Mesothelial cell of epicardium (in vitro differentiated cells): ENCODE measurements around the gene HNRNPU. TPM values are rescaled to one million over a fixed set of nuclear protein-coding genes. Genes with fewer than 3 reads are reported as not detected.

ENCODE experiments used
- DNase-seq, 2 experiments: peaks; one replicate each; pipeline ENCODE4 v3.0.0; 2021; ENCODE audit warnings: low spot score in 2 of 2; ENCODE audit not compliant: unreplicated experiment in 2 of 2
- H3K27ac Mint-ChIP-seq: 2 replicates; pipeline ENCODE4 v1.8.0; 2021; ENCODE audit warnings: mixed read lengths
- H3K27me3 Mint-ChIP-seq: 2 replicates; pipeline ENCODE4 v1.8.0; 2021; ENCODE audit warnings: low read depth, mixed read lengths
- H3K36me3 Mint-ChIP-seq: 2 replicates; pipeline ENCODE4 v1.8.0; 2021; ENCODE audit warnings: mixed read lengths
- H3K4me1 Mint-ChIP-seq: 2 replicates; pipeline ENCODE4 v1.8.0; 2021; ENCODE audit warnings: mixed read lengths
- H3K4me3 Mint-ChIP-seq: 2 replicates; pipeline ENCODE4 v1.8.0; 2021; ENCODE audit warnings: mild to moderate bottlenecking, moderate library complexity, mixed read lengths
- H3K9me3 Mint-ChIP-seq: 2 replicates; pipeline ENCODE4 v1.8.0; 2021; ENCODE audit warnings: mixed read lengths
- CTCF ChIP-seq: fragments of 200-600 bp; sonication (generic); IDR thresholded peaks from one replicate; pipeline ENCODE4 v1.5.0; 2021; ENCODE audit warnings: antibody characterized with exemption; ENCODE audit not compliant: unreplicated experiment
- total RNA-seq: library from RNA; stranded (reverse); gene quantifications from 3 replicates; pipeline ENCODE4 v1.2.1, GENCODE V29; 2021

Gene HNRNPU
- total RNA-seq, 1 donor from 2014 or later = 424 TPM

- Mint-ChIP-seq H3K27me3 (peaks cover 24% of the 10 kb centered on the region), H3K27ac (no peak overlapping the region), H3K4me3 (no peak overlapping the region), H3K9me3 (no peaks in the 10 kb centered on the region), H3K4me1 (peaks cover 5% of the 10 kb centered on the region), H3K36me3 (no peaks in the 10 kb centered on the region)
- no peak for DNase-seq
- TF ChIP-seq CTCF = no peak
Measured at GRCh38 chr1:244815600-244816099, 48.7 kb downstream of the HNRNPU start.

GRCh38 chr1:244813327-244813726, 51.0 kb downstream of the HNRNPU start:
- no peak overlapping the region for H3K4me3 Mint-ChIP-seq
- TF ChIP-seq CTCF = no peak
- H3K9me3 Mint-ChIP-seq = no peaks in the 10 kb centered on the region
- no peaks in the 10 kb centered on the region for H3K36me3 Mint-ChIP-seq
- peaks cover 3% of the 10 kb centered on the region for H3K4me1 Mint-ChIP-seq
- no peak overlapping the region for H3K27ac Mint-ChIP-seq
- peaks cover 24% of the 10 kb centered on the region for H3K27me3 Mint-ChIP-seq
- no peak for DNase-seq

- DNase-seq = no peak
- no peak for TF ChIP-seq CTCF
- no peak overlapping the region for H3K4me3 Mint-ChIP-seq
- no peaks in the 10 kb centered on the region for H3K9me3 Mint-ChIP-seq
- H3K4me1 Mint-ChIP-seq = no peaks in the 10 kb centered on the region
- no peak overlapping the region for H3K27ac Mint-ChIP-seq
- no peaks in the 10 kb centered on the region for H3K36me3 Mint-ChIP-seq
- H3K27me3 Mint-ChIP-seq = peaks cover 10% of the 10 kb centered on the region
Measured at GRCh38 chr1:244810221-244810620, 54.1 kb downstream of the HNRNPU start.

GRCh38 chr1:244807138-244807537, 57.2 kb downstream of the HNRNPU start:
- no peaks in the 10 kb centered on the region for H3K9me3 Mint-ChIP-seq
- H3K36me3 Mint-ChIP-seq = no peaks in the 10 kb centered on the region
- no peak for DNase-seq
- no peak for TF ChIP-seq CTCF
- no peak overlapping the region for H3K4me3 Mint-ChIP-seq
- H3K4me1 Mint-ChIP-seq = no peaks in the 10 kb centered on the region
- H3K27ac Mint-ChIP-seq = no peak overlapping the region
- H3K27me3 Mint-ChIP-seq = no peaks in the 10 kb centered on the region

GRCh38 chr1:244804841-244805240, 59.5 kb downstream of the HNRNPU start:
- no peaks in the 10 kb centered on the region for H3K27me3 Mint-ChIP-seq
- no peaks in the 10 kb centered on the region for H3K9me3 Mint-ChIP-seq
- no peak overlapping the region for H3K27ac Mint-ChIP-seq
- no peak overlapping the region for H3K4me3 Mint-ChIP-seq
- H3K4me1 Mint-ChIP-seq = no peaks in the 10 kb centered on the region
- H3K36me3 Mint-ChIP-seq = no peaks in the 10 kb centered on the region
- TF ChIP-seq CTCF = no peak
- DNase-seq = no peak
